ENCODE results near the gene HSPA14. TPM values are rescaled to one million over a fixed set of nuclear protein-coding genes. Genes with fewer than 3 reads are reported as not detected.

The HSPA14 gene
- total RNA-seq (2022; extraction: Qiagen RNA extraction) = 40.7 to 46.6 TPM (median 43.9 TPM) in 5 replicates

GRCh38 chr10:14837757-14838581 lies at the start of gene HSPA14, which contains the start of the genes CDNF and MSANTD7:
HSPA14 (plus strand) TSS chr10:14838306; CDS start chr10:14838403, 97 bp downstream.
CDNF (minus strand) TSS chr10:14838037; CDS start chr10:14837946, 91 bp downstream.
MSANTD7 (plus strand) TSS chr10:14838306; CDS start chr10:14842285, 3,979 bp downstream.

GRCh38 chr10:14878266-14879123 lies 40.4 kb downstream of the HSPA14 start, which contains the start of gene SUV39H2:
SUV39H2 (plus strand) TSS chr10:14878866; CDS start chr10:14878889, 23 bp downstream.

Other genes with a start within 250 kb of the HSPA14 start
- gene FAM107B, start 63.4 kb upstream of the HSPA14 start, total RNA-seq (2022; extraction: Qiagen RNA extraction) = 89.9 to 131 TPM (median 105 TPM) in 5 replicates
- gene CDNF, start 269 bp upstream of the HSPA14 start, total RNA-seq (2022; extraction: Qiagen RNA extraction) = 0.83 to 1.3 TPM (median 1.2 TPM) in 5 replicates
- gene MSANTD7, start within 50 bp of the HSPA14 start, total RNA-seq (2022; extraction: Qiagen RNA extraction) = 10.8 to 12.8 TPM (median 11.1 TPM) in 5 replicates
- gene SUV39H2, start 40.6 kb downstream of the HSPA14 start, total RNA-seq (2022; extraction: Qiagen RNA extraction) = 17.2 to 21.0 TPM (median 20.3 TPM) in 5 replicates
- gene DCLRE1C, start 115.8 kb downstream of the HSPA14 start, total RNA-seq (2022; extraction: Qiagen RNA extraction) = 3.6 to 11.7 TPM (median 5.8 TPM) in 5 replicates
- 0.43 to 0.91 TPM (median 0.90 TPM) in 5 replicates for gene MEIG1, start 121.1 kb downstream of the HSPA14 start, total RNA-seq (2022; extraction: Qiagen RNA extraction)
- 0.58 to 0.93 TPM (median 0.66 TPM) in 5 replicates for gene OLAH, start 205.6 kb downstream of the HSPA14 start, total RNA-seq (2022; extraction: Qiagen RNA extraction)

Data from A549 treated with Hydrocortisone at 1 μM for 4 hours (cell line).